ENCODE measurements around the gene NT5C3A.

Gene NT5C3A

GRCh38 chr7:33109005-33109757 lies 46.6 kb upstream of the NT5C3A start, which contains the start of gene RP9:
TSS of gene RP9 (minus strand) at chr7:33109404. CDS start at chr7:33109372, 32 bp downstream.
- H3K4me3 ChIP-seq (ENCODE audit: low read length, poor library complexity, severe bottlenecking): peak within 1 kb of the TSS; percentile 89
- H3K4me2 ChIP-seq (ENCODE audit: low read depth, low read length, poor library complexity, severe bottlenecking): peak within 1 kb of the TSS; percentile 87
- H3K79me2 ChIP-seq (ENCODE audit: insufficient read depth, low read length): peaks cover 48% of the 10 kb centered on the region
- H4K20me1 ChIP-seq (ENCODE audit: insufficient read depth, low read length, poor library complexity, severe bottlenecking): peaks cover 38% of the 10 kb centered on the region
- peak within 1 kb of the TSS; percentile 86 for H2AFZ ChIP-seq (ENCODE audit: low read length)
- H3K9me3 ChIP-seq (ENCODE audit: insufficient read depth, low read depth, low read length): no peaks in the 10 kb centered on the region
- peak within 1 kb of the TSS; percentile 86 for H3K9ac ChIP-seq (ENCODE audit: low read depth, low read length, poor library complexity, severe bottlenecking)
- H3K36me3 ChIP-seq (ENCODE audit: insufficient read depth, low read length): no peaks in the 10 kb centered on the region
- TF ChIP-seq EZH2phosphoT487 (IDR thresholded peaks at IDR 0.05; ENCODE audit: borderline replicate concordance) (no peak), CTCF (conservative IDR thresholded peaks at IDR 0.05; ENCODE audit: low read length) (peak; percentile 54)
- H3K27me3 ChIP-seq (ENCODE audit: insufficient read depth, low read length, poor library complexity, severe bottlenecking): no peaks in the 10 kb centered on the region
- no peaks in the 10 kb centered on the region for H3K9me2 ChIP-seq (replicated peaks; ENCODE audit: low read depth, low read length)
- H3F3A ChIP-seq (ENCODE audit: low read depth): no peaks in the 10 kb centered on the region
- peaks cover 33% of the 10 kb centered on the region for H3K4me1 ChIP-seq (ENCODE audit: insufficient read depth, low read length, poor library complexity, severe bottlenecking)

- Histone ChIP-seq H4K20me1 (ENCODE audit: insufficient read depth, low read length, poor library complexity, severe bottlenecking) (peaks cover 44% of the 10 kb centered on the region), H3K27me3 (ENCODE audit: insufficient read depth, low read length, poor library complexity, severe bottlenecking) (no peaks in the 10 kb centered on the region), H3K79me2 (ENCODE audit: insufficient read depth, low read length) (peaks cover 54% of the 10 kb centered on the region), H3K4me2 (ENCODE audit: low read depth, low read length, poor library complexity, severe bottlenecking) (peak overlapping the region; percentile 87), H3K36me3 (ENCODE audit: insufficient read depth, low read length) (peaks cover 2% of the 10 kb centered on the region; the same call in 1 of the 2 replicates), H3K9me2 (replicated peaks; ENCODE audit: low read depth, low read length) (no peaks in the 10 kb centered on the region), H2AFZ (ENCODE audit: low read length) (peak overlapping the region; percentile 70), H3K9me3 (ENCODE audit: insufficient read depth, low read depth, low read length) (no peaks in the 10 kb centered on the region), H3K9ac (ENCODE audit: low read depth, low read length, poor library complexity, severe bottlenecking) (peak overlapping the region; percentile 86), H3K4me3 (ENCODE audit: low read length, poor library complexity, severe bottlenecking) (peak overlapping the region; percentile 89), H3F3A (ENCODE audit: low read depth) (no peaks in the 10 kb centered on the region), H3K4me1 (ENCODE audit: insufficient read depth, low read length, poor library complexity, severe bottlenecking) (peaks cover 33% of the 10 kb centered on the region)
- TF ChIP-seq EZH2phosphoT487 (IDR thresholded peaks at IDR 0.05; ENCODE audit: borderline replicate concordance) (no peak), CTCF (conservative IDR thresholded peaks at IDR 0.05; ENCODE audit: low read length) (peak; percentile 42)
Observed at GRCh38 chr7:33108554-33109004, 46.0 kb upstream of the NT5C3A start.

GRCh38 chr7:33107136-33108066 lies 44.8 kb upstream of the NT5C3A start:
- peak overlapping the region; percentile 89 for H3K4me3 ChIP-seq (ENCODE audit: low read length, poor library complexity, severe bottlenecking)
- H4K20me1 ChIP-seq (ENCODE audit: insufficient read depth, low read length, poor library complexity, severe bottlenecking): peaks cover 45% of the 10 kb centered on the region
- no peak for TF ChIP-seq EZH2phosphoT487 (IDR thresholded peaks at IDR 0.05; ENCODE audit: borderline replicate concordance)
- peak; percentile 77 for TF ChIP-seq CTCF (conservative IDR thresholded peaks at IDR 0.05; ENCODE audit: low read length)
- H3K9me3 ChIP-seq (ENCODE audit: insufficient read depth, low read depth, low read length): no peaks in the 10 kb centered on the region
- H2AFZ ChIP-seq (ENCODE audit: low read length): no peak overlapping the region
- H3K27me3 ChIP-seq (ENCODE audit: insufficient read depth, low read length, poor library complexity, severe bottlenecking): no peaks in the 10 kb centered on the region
- no peaks in the 10 kb centered on the region for H3F3A ChIP-seq (ENCODE audit: low read depth)
- peaks cover 33% of the 10 kb centered on the region for H3K4me1 ChIP-seq (ENCODE audit: insufficient read depth, low read length, poor library complexity, severe bottlenecking)
- peak overlapping the region; percentile 87 for H3K4me2 ChIP-seq (ENCODE audit: low read depth, low read length, poor library complexity, severe bottlenecking)
- peak overlapping the region; percentile 86 for H3K9ac ChIP-seq (ENCODE audit: low read depth, low read length, poor library complexity, severe bottlenecking)
- H3K79me2 ChIP-seq (ENCODE audit: insufficient read depth, low read length): peaks cover 65% of the 10 kb centered on the region
- H3K36me3 ChIP-seq (ENCODE audit: insufficient read depth, low read length): peaks cover 14% of the 10 kb centered on the region; the same call in 1 of the 2 replicates
- no peaks in the 10 kb centered on the region for H3K9me2 ChIP-seq (replicated peaks; ENCODE audit: low read depth, low read length)
